HCEC 1CT (cell line): ENCODE measurements around the gene TNNI3K.

Experiments used
- DNase-seq: peaks from one replicate; pipeline ENCODE4 v3.0.0-alpha.2; 2017

Gene TNNI3K

GRCh38 chr1:74395571-74395970 is 160.4 kb downstream of the TNNI3K start:
- DNase-seq, result peak; percentile 2

- no peak for DNase-seq
These were observed 161.3 kb downstream of the TNNI3K start for GRCh38 chr1:74396462-74396861.

GRCh38 chr1:74396933-74397332 is 161.7 kb downstream of the TNNI3K start:
- no peak for DNase-seq

GRCh38 chr1:74399249-74399648 is 164.1 kb downstream of the TNNI3K start:
- no peak for DNase-seq

- DNase-seq, result no peak
These were observed 167.7 kb downstream of the TNNI3K start for GRCh38 chr1:74402873-74403272.

GRCh38 chr1:74403606-74404005 is 168.4 kb downstream of the TNNI3K start:
- no peak for DNase-seq

- DNase-seq, result no peak
These were observed 171.6 kb downstream of the TNNI3K start for GRCh38 chr1:74406759-74407158.

GRCh38 chr1:74407902-74408301 is 172.7 kb downstream of the TNNI3K start:
- DNase-seq, result no peak

GRCh38 chr1:74412244-74412643 is 177.1 kb downstream of the TNNI3K start:
- no peak for DNase-seq

GRCh38 chr1:74415935-74416334 is 180.7 kb downstream of the TNNI3K start:
- no peak for DNase-seq

GRCh38 chr1:74419611-74420010 is 184.4 kb downstream of the TNNI3K start:
- no peak for DNase-seq

- DNase-seq, result no peak
These were observed 185.3 kb downstream of the TNNI3K start for GRCh38 chr1:74420467-74420866.

- peak; percentile 74 for DNase-seq
These were observed 187.5 kb downstream of the TNNI3K start for GRCh38 chr1:74422421-74423292.

- peak; percentile 73 for DNase-seq
These were observed 188.3 kb downstream of the TNNI3K start for GRCh38 chr1:74423471-74423870.

- peak; percentile 34 for DNase-seq
These were observed 190.5 kb downstream of the TNNI3K start for GRCh38 chr1:74425676-74426075.

GRCh38 chr1:74426208-74426937 is 191.2 kb downstream of the TNNI3K start:
- DNase-seq, result no peak

GRCh38 chr1:74427681-74428080 is 192.5 kb downstream of the TNNI3K start:
- DNase-seq, result peak; percentile 72

GRCh38 chr1:74429580-74429979 is 194.4 kb downstream of the TNNI3K start:
- DNase-seq, result no peak

GRCh38 chr1:74430342-74430934 is 195.3 kb downstream of the TNNI3K start:
- DNase-seq, result no peak

GRCh38 chr1:74431531-74431930 is 196.3 kb downstream of the TNNI3K start:
- DNase-seq, result no peak

GRCh38 chr1:74432325-74432724 is 197.1 kb downstream of the TNNI3K start:
- DNase-seq, result no peak

- no peak for DNase-seq
These were observed 199.1 kb downstream of the TNNI3K start for GRCh38 chr1:74434321-74434720.

- DNase-seq, result no peak
These were observed 200.9 kb downstream of the TNNI3K start for GRCh38 chr1:74436078-74436477.

- no peak for DNase-seq
These were observed 201.8 kb downstream of the TNNI3K start for GRCh38 chr1:74437035-74437434.
